HEK293T (cell line): ENCODE measurements around the gene ZNF674.
"Not testable (repeated sequence)": the region's sequence is repeated elsewhere in the genome, so short reads cannot be mapped to it uniquely, and the experiment has no call there.

Experiments
- CTCF ChIA-PET: fragments of 350-600 bp; formaldehyde crosslinking; extraction: SDS; loops from one replicate; lab custom pipeline; 2021; ENCODE audit warnings: antibody characterized with exemption, inconsistent platforms; lab: Yijun Ruan, JAX
- POLR2A ChIA-PET: fragments of 350-600 bp; formaldehyde crosslinking; extraction: SDS; loops from one replicate; lab custom pipeline; 2020; ENCODE audit warnings: antibody characterized with exemption, inconsistent platforms; lab: Yijun Ruan, JAX
- DNase-seq: peaks from one replicate; pipeline ENCODE4 v3.0.0; 2012; ENCODE audit warnings: mixed read lengths; ENCODE audit errors: extremely low spot score
- ARNT ChIP-seq: fragments of 450-650 bp; IDR thresholded peaks from 2 replicates; pipeline ENCODE4 v1.6.1; 2017; ENCODE audit warnings: mild to moderate bottlenecking
- BHLHE40 ChIP-seq: fragments of 450-650 bp; IDR thresholded peaks from 2 replicates; pipeline ENCODE4 v1.6.1; 2016; ENCODE audit warnings: mild to moderate bottlenecking, moderate library complexity, borderline replicate concordance
- CTBP1 ChIP-seq: fragments of 450-650 bp; IDR thresholded peaks from 2 replicates; pipeline ENCODE4 v1.6.1; 2016; ENCODE audit warnings: borderline replicate concordance
- ELF4 ChIP-seq: fragments of 450-650 bp; IDR thresholded peaks from 2 replicates; pipeline ENCODE4 v1.6.1; 2017; ENCODE audit warnings: antibody characterized with exemption
- FOXA1 ChIP-seq: fragments of 450-650 bp; IDR thresholded peaks from 2 replicates; pipeline ENCODE4 v1.6.1; 2016; ENCODE audit warnings: mild to moderate bottlenecking
- FOXK2 ChIP-seq: fragments of 450-650 bp; IDR thresholded peaks from 2 replicates; pipeline ENCODE4 v1.6.1; 2016; ENCODE audit warnings: mild to moderate bottlenecking
- FOXM1 ChIP-seq: fragments of 450-650 bp; IDR thresholded peaks from 2 replicates; pipeline ENCODE4 v1.6.1; 2017; ENCODE audit warnings: mild to moderate bottlenecking, borderline replicate concordance
- HDGF ChIP-seq: fragments of 450-650 bp; IDR thresholded peaks from 2 replicates; pipeline ENCODE4 v1.6.1; 2017; ENCODE audit warnings: antibody characterized with exemption, borderline replicate concordance
- L3MBTL2 ChIP-seq: fragments of 450-650 bp; conservative IDR thresholded peaks from 2 replicates; pipeline ENCODE4 v1.6.1; 2016; ENCODE audit warnings: mild to moderate bottlenecking
- LEF1 ChIP-seq: fragments of 450-650 bp; IDR thresholded peaks from 2 replicates; pipeline ENCODE4 v1.6.1; 2017; ENCODE audit warnings: mild to moderate bottlenecking, borderline replicate concordance
- NFRKB ChIP-seq: fragments of 450-650 bp; IDR thresholded peaks from 2 replicates; pipeline ENCODE4 v1.6.1; 2016; ENCODE audit warnings: mild to moderate bottlenecking, moderate library complexity
- SP1 ChIP-seq: fragments of 450-650 bp; IDR thresholded peaks from 2 replicates; pipeline ENCODE4 v1.6.1; 2017
- SUZ12 ChIP-seq: fragments of 450-650 bp; IDR thresholded peaks from 2 replicates; pipeline ENCODE4 v1.6.1; 2016; ENCODE audit warnings: mild to moderate bottlenecking
- TARDBP ChIP-seq: fragments of 450-650 bp; IDR thresholded peaks from 2 replicates; pipeline ENCODE4 v1.6.1; 2016
- ZNF384 ChIP-seq: fragments of 450-650 bp; IDR thresholded peaks from 2 replicates; pipeline ENCODE4 v1.6.1; 2016
- TF ChIP-seq, protein P1 (sequence below): fragments of 450-650 bp; IDR thresholded peaks from 2 replicates; pipeline ENCODE4 v1.6.1; 2016

Gene ZNF674

DNA sequence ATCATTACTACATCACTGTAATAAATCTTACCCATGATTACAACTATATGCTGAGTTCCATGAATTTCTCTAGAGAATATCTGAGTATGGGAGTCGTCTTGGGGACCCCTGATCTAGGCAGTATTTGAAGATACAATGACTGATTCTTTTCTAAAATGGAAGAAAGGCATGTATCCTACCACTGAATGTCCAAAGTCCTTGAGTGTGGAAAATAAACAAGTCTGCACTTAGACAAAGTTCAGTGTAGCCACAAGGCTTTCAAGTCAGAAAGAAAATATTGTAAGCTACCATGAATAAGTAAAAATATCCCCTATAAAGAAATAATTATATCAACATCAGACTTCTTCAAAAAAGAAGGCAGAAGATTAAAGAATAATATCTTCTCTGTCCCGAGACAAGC, 42.4 kb downstream of the ZNF674 start:
- TF ChIP-seq SUZ12 (no peak), ELF4 (no peak)
- CTCF ChIA-PET = no interaction called here
- POLR2A ChIA-PET = no interaction called here
- DNase-seq = no peak

DNA sequence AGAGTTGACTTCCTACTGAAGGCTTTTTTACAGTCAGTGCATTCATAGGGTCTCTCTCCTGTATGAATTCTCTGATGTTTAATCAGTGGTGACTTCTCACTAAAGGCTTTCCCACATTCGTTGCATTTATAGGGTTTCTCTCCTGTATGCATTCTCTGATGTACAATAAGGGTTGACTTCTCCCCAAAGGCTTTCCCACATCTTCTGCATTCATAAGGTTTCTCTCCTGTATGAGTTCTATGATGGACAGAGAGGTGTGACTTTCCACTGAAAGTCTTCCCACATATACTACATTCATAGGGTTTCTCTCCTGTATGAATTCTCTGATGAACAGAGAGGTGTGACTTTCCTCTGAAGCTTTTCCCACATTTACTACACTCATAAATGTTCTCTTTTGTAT, 45.2 kb downstream of the ZNF674 start:
- TF ChIP-seq, protein P1, sequence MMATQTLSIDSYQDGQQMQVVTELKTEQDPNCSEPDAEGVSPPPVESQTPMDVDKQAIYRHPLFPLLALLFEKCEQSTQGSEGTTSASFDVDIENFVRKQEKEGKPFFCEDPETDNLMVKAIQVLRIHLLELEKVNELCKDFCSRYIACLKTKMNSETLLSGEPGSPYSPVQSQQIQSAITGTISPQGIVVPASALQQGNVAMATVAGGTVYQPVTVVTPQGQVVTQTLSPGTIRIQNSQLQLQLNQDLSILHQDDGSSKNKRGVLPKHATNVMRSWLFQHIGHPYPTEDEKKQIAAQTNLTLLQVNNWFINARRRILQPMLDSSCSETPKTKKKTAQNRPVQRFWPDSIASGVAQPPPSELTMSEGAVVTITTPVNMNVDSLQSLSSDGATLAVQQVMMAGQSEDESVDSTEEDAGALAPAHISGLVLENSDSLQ = no peak
- TF ChIP-seq L3MBTL2 = no peak
- TF ChIP-seq TARDBP = no peak
- no peak for TF ChIP-seq HDGF
- TF ChIP-seq SP1 = no peak
- no peak for TF ChIP-seq NFRKB
- TF ChIP-seq FOXA1 = no peak
- no peak for TF ChIP-seq FOXM1
- TF ChIP-seq BHLHE40 = no peak
- TF ChIP-seq ARNT = no peak
- no peak for TF ChIP-seq SUZ12
- ChIA-PET CTCF (no interaction called here), POLR2A (no interaction called here)
- DNase-seq = no peak

DNA sequence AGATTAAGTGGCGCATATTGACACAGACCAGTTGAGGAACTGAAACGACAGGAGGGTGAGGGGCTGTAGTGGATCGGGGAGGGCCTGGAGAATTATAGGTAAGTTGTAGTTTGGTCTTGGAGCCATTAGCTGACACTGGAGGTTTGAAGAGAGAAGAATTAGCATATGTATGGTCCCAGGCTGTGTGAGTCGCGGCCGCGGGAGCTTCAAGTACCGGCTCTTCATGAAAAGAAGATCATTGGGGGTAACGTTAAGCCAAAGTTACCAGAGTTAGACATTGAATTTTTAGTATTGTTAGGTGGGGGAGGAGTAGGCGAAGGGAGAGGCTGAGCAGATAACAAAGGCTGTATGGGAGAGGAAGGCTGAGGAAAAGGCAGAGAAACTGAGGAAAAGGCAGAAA, 56.5 kb downstream of the ZNF674 start:
- TF ChIP-seq FOXA1 (no peak), ZNF384 (no peak), L3MBTL2 (no peak), BHLHE40 (no peak), FOXK2 (no peak), ARNT (no peak), ELF4 (no peak), LEF1 (no peak), CTBP1 (no peak), SP1 (no peak), NFRKB (no peak), SUZ12 (no peak)
- TF ChIP-seq, protein P1 = no peak
- ChIA-PET POLR2A (no interaction called here), CTCF (no interaction called here)
- no peak for DNase-seq

DNA sequence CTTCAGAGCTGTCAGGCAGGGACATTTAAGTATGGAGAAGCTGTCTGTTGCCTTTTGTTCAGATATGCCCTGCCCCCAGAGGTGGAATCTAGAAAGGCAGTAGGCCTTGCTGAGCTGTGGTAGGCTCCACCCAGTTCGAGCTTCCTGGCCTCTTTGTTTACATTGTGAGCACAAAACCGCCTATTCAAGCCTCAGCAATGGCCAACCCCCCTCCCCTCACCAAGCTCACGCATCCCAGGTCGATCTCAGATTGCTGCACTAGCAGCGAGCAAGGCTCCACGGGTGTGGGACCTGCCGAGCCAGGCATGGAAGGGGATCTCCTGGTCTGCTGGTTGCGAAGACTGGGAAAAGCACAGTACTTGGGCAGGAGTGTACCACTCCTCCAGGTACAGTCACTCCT, 59.3 kb downstream of the ZNF674 start:
- TF ChIP-seq ELF4 = no peak
- no peak for TF ChIP-seq SUZ12
- TF ChIP-seq LEF1 = no peak
- no peak for TF ChIP-seq L3MBTL2
- TF ChIP-seq TARDBP = no peak
- no peak for TF ChIP-seq ZNF384
- TF ChIP-seq FOXK2 = no peak
- no peak for TF ChIP-seq NFRKB
- TF ChIP-seq FOXM1 = no peak
- no peak for TF ChIP-seq SP1
- TF ChIP-seq, protein P1 = no peak
- TF ChIP-seq CTBP1 = no peak
- DNase-seq = no peak
- ChIA-PET POLR2A (no interaction called here), CTCF (no interaction called here)

DNA sequence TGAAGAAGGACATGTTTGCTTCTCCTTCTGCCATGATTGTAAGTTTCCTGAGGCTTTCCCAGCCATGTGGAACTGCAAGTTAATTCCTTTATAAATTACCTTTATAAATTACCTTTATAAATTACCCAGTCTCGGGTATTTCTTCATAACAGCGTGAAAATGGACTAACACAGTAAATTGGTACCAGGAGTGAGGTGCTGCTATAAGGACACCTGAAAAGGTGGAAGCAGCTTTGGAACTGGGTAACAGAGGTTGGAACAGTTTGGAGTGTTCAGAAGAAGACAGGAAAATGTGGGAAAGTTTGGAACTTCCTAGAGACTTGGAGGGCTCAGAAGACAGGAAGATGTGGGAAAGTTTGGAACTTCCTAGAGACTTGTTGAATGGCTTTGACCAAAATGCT, 66.6 kb downstream of the ZNF674 start:
- DNase-seq, POLR2A ChIA-PET, CTCF ChIA-PET: not testable (repeated sequence)

DNA sequence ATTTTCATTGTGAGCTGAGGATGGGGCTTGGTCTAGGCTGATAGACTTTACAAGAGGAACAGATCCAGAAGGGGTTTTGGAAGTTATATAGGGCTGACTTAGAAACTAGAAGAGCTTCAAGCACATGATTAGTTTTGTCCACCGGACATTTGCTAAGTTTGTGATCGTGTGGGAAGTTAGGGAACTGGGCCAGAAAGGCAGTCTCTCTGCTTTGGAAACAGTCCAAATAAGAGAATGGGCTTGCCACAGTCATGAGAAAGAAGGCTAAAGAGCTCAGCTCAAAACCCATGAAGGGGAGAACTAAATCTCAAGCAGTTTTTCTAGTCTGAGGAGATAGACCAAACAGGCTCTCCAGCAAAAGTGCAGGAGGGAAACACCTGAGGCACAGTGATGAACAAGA, 67.8 kb downstream of the ZNF674 start:
- ChIA-PET POLR2A (no interaction called here), CTCF (no interaction called here)
- no peak for DNase-seq
- no peak for TF ChIP-seq BHLHE40
- TF ChIP-seq SP1 = no peak
- TF ChIP-seq FOXK2 = no peak
- TF ChIP-seq LEF1 = no peak
- TF ChIP-seq ZNF384 = no peak
- no peak for TF ChIP-seq FOXA1
- TF ChIP-seq, protein P1 = no peak
- no peak for TF ChIP-seq L3MBTL2
- TF ChIP-seq FOXM1 = no peak
- TF ChIP-seq SUZ12 = no peak
- no peak for TF ChIP-seq ARNT
- no peak for TF ChIP-seq CTBP1

DNA sequence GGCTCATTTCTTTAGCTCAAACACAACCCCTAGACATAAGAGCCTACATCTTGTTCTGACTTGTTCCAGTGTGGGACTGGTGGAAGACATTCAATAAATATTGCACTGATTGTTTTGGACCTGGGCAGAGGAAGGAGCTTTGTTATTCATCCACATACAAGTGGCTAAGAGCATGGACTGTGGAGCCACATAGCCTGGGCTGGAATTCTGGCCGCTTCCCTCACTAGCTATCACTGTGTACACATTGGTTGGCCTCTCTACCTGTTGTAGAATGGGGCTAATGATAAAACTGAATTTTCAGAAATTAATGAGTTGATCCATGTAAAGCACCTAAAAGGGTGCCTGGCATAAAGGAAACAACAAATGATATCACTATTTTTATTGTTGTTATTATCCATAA, 80.0 kb downstream of the ZNF674 start:
- DNase-seq = no peak
- CTCF ChIA-PET = no interaction called here
- POLR2A ChIA-PET = interaction anchor here (1.2 kb wide), 1 partner anchor 8 kb away, joined by 4 read pairs; no protein-coding TSS in a partner anchor
- no peak for TF ChIP-seq FOXA1
- TF ChIP-seq, protein P1 = no peak
- TF ChIP-seq ZNF384 = no peak
- no peak for TF ChIP-seq CTBP1
- TF ChIP-seq SUZ12 = no peak
- TF ChIP-seq HDGF = no peak
- TF ChIP-seq ELF4 = no peak
- no peak for TF ChIP-seq FOXK2
- no peak for TF ChIP-seq TARDBP
- TF ChIP-seq FOXM1 = no peak
- TF ChIP-seq ARNT = no peak
- no peak for TF ChIP-seq BHLHE40
- no peak for TF ChIP-seq SP1
- TF ChIP-seq L3MBTL2 = no peak
